Right kidney (tissue), 1 donor: ENCODE data around the gene VSX2.

Experiments
- DNase-seq: peaks from one replicate; pipeline ENCODE4 v3.0.0-alpha.2; 2016

VSX2 gene

DNA sequence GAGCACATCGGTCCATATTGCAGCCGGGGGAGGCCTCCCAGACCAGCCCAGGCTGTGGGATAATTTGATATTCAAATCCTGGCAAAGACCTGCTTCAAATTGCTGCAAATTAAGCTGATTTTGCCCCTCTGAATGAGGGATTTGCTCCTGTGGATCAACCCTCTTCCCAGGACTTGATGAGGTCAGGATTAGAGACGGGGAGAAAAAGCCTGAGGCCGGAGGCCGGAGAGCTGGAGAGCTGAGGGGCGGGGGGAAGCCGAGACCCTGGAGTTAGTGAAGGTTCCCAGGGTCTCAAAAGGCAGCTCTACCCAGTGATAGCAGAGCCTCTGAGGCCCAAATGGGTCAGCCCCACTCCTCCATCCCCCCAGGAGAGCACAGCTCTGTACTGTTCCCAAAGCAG lies 17.5 kb upstream of the VSX2 start:
- no peak for DNase-seq

DNA sequence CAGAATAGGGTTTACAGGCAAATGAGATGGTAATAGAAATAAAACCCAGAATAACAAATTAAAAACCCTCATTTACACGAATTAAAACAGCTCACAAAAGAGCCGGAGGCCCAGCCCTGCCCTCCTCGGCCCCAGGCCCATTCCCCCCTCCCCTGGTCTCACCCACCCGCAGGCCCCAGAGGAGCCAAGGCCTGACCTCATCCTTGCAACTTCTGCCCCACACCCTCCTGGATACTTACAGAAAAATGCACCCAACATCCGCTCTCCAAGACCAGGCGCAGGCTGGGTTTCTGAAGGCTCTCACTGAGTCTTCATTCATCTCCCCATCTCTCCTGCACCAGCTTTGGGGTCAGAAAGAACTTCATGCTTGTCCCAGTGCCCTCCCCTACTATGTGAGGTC lies 16.2 kb upstream of the VSX2 start:
- no peak for DNase-seq

DNA sequence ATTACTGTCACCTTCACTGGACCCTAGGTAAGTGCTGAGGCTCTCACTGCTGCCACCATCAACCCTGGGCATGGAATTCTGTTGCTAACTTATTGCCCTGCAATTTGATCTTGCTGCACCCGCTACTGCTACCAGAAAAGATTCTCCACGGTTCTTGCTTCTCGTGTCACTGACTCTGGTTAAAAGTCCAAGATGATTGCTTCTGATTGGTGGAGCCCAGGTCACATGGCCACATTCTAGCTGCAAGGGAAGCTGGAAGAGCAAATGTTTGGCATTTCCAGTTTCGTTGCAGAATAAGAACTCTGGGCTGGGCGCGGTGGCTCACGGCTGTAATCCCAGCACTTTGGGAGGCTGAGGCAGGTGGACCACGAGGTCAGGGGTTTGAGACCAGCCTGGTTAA lies 7.5 kb upstream of the VSX2 start:
- DNase-seq: no peak

DNA sequence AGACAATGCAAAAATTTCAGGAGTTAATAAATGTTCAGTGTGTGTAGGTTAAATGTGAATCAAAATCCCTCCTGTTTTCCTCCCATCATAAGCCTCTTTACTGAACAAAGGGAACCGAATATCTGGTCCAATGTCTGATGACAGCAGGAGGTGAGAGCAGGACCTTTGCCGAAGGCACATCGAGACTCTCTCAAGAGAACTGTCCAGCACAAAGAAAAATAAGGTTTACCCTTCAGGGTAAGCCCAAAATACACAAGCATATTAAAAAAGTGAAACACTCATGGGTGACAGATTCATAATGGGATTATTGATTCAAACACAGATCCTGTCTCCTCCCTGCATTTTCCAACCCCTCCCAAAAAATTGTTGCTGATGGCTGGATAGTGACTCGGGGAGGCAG lies 4.2 kb upstream of the VSX2 start:
- DNase-seq: no peak

DNA sequence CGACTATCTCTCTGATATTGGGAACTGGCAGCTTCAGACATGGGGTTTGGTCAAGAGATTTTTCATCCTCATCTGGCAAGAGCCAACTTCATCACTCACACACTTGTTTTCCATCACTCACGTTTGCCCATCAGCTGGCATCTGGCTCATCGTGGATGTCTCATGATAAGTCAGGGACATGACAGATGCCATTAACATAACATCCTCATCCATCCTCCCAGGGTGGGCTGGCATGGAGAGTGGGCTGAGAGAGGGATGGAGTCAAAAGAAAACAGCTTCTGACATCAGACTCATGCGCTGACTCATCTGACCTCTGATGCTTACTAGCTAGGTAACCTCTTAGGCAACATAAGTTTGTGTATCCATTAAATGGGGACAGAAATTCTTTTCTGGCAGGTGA lies 1.8 kb upstream of the VSX2 start:
- DNase-seq: no peak

DNA sequence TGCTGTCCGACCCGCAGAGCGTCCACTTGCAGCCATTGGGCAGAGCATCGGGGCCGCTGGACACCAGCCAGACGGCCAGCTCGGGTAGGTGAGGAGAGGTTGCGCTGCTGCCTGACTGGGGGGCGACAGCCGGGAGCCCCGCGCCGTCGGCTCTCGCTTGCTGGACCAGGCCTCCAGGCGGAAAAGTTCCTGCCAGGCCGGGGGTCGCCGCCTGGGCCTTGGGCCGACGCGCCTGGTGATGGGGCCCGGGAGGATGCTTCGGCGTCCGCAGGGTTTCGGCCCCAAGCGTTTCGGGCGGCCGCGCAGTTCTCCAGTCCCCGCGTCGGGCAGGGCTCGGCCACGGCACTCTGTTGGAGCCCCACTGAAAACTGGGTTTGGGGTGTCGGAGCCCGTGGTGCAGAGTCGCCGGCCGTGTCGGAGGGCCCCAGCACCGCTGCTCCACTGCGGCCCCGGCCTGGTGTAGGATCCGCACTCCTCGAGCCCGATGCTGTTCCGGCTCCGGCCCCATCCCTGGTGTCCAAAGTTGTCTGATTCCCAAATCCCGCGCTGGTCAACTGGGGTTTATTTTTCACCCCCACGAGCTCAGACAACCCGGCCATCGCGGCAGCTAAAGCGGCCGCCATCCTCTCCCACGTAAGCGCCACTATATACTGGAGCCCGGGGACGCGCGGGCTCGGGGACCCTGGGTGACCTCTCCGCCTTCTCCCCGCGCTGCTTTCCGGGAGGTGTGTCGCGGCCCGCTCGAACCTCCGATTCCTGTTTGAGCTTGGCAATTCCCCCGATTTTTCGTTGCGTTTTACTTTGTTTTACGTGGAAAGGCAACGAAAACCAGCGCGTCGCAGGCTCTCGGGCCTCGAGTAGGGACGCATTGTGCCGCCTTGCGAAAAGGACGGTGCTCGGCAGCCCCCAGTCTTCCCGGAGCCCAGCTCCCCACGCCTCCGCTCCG lies 872 bp downstream of the VSX2 start:
- DNase-seq: peak; percentile 75

DNA sequence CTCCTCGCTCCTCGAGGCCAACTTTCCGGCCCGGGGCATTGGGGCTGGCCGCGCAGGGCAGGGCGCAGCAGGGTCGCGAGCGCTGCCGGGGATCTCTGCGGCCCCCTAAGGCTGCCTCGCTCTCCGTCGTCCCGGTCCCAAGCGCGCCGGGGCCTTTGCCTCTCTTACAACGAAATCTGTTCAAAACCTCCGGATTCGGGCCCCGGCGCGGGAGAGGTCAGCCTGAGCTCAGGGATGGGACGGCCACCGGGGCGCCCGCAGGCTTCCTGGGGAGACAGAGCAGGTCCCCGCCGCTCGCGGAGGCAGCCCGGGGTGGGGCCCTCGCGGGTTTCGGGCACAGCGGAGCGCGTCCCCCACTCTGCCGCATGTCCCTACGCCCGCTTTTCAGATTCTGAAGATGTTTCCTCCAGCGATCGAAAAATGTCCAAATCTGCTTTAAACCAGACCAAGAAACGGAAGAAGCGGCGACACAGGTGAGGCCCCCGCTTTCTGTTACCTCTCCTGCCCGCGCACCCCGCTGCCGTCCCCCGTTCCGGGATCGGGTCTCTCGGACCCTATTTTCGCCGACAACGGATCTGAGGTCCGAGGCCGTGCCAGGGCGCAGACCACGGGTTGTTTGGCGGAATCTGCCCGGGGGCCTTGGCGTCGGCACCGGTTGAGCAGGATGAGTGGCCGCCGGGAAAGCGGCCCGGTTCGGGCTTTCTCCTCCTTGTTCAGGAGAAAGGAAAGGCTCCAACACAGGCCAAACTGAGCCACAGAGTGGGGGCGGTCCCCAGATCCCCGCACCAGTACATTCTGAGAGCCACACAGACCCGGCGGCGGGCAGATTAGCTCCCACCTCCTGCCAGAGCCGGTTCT lies 1.8 kb downstream of the VSX2 start:
- peak; percentile 86 for DNase-seq

DNA sequence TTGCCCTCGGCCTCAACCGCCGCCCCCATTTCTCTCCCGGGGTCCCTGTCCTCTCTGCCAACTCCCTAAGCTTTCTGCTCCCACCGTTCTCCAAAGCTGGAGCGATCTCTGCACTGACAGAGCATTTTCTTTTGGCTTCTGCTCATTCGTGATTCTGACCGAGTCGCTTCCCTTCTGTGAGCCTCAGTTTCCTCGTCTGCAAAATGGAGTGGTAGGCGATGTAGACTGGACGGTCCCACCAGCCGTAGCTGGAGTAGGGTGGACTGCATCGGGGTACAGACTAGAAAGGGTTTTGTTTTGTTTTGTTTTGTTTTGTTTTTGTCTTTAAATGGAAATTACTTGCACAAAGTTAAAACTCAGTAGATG lies 2.4 kb downstream of the VSX2 start:
- no peak for DNase-seq

DNA sequence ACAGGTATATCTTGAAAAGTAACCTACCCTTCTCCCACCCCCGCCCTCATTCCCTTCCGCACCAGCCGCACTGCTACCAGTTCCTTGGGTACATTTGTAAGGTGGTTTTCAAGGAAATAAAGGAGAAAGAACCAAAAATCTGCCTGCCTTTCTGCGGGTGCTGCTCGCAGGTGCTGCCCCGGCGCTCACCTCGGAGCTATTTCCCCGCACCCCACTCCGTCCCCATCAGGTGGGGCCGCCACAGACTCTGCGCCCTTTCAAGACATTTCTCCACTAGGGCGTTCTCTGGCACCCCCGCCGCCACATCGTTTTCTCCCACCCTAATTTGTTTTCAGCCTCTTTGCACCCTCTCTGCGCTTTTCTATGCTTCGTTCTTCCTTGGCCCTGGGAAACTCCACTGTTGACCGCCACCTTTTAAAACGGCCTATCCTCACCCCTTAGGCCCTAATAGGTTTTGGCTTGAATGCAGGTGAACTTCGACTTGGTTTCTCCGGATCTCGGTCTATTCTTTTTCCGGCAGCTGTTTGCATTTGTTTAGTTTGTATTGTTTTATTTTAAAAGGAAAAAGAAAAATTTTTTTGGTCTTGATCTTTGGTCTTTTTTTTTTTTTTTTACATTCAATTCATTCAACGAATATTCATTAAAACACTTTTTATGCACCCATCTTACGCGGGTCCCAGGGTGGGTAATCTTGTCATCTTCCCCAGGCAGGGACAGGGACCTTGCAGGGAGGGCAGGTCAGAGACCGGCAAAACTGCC lies 3.0 kb downstream of the VSX2 start:
- DNase-seq: peak; percentile 73

DNA sequence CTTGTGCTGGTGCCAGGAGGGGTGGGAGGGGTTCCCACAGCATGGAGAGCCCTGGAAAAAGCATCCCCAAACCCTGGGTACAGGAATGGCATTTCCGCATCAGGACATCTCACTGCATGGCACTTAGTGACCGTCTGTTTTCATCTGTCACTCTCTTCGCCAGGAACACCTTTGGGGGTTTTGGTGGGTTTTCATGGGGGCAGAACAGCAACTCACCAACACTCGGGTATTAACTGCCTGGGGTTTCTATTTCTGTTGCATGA lies 3.5 kb downstream of the VSX2 start:
- DNase-seq: peak; percentile 44

DNA sequence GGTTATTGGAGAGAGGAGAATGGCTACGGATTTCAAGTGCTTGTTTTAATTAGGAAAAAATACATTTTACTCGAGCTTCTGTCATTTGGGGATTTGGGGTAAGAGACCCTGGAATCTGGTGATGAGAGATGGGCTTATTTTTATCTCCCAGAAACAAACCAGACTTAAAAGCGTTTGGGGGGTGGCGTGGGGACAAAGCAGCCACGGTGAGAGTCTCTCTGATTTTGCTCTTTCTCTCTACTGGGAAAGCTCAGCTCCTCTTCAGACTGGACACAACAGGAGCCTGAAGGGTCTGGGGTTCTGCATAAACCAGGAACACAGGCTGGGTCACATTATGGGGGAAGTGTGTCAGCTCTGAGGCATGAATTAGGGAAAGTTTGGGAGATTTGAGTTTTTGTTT lies 3.8 kb downstream of the VSX2 start:
- DNase-seq: no peak

DNA sequence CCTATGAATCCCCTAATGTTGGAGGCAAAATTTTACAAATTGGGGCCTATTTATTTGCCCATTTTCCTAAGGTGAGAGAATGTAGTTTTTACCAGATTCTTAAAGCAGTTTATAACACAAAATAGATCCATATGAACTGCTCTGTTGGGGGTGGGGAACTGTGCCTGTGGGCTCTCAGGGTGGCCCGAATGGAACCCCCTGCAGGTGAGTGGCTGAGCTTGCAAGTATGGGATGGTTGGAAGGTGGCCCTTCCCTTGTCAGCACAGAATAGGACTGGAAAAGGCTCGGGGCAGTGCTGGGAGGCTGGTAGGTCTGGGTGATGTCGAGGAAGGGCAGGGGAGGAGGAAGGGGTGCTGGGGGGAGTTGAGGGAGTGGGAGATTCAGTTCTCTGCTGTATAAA lies 4.9 kb downstream of the VSX2 start:
- no peak for DNase-seq

DNA sequence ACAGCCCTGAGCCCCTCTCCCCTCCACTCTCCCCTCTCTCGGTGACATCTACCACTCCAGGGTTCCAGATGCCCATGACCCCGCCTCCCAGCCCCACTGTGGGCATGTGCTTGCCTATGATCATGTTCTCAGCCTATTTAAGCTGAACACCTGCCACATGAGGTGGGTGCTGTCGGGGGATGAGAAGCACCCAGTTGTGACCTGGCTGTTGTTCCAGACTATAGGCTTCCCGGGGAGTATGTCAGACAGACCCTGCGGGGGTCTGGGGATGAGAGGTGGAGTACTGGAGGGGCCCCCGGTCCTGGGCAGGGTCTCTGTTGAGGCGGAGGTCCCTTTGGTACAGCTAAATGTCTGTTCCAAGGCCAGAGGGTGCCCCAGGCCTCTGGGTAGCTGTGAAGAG lies 6.0 kb downstream of the VSX2 start:
- no peak for DNase-seq

DNA sequence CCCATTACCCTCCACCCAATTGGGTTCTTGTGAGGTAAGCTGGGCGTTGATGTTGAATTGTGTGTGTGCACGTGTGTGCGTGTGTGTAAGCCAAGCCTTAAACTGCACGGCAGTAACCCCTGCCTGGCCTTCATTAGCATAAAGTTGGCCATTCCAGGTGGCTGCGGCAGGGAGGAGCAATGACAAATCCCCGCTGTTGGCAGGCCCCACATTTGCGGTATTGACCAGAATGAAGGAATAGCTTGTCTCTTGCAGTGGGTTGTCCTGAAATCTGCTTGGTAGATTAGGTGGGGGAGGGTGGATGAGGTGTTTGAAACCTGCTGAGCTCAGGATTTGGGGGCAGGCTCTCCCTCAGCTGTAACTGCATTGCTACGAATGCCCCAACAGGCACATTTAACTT lies 7.3 kb downstream of the VSX2 start:
- DNase-seq: no peak

DNA sequence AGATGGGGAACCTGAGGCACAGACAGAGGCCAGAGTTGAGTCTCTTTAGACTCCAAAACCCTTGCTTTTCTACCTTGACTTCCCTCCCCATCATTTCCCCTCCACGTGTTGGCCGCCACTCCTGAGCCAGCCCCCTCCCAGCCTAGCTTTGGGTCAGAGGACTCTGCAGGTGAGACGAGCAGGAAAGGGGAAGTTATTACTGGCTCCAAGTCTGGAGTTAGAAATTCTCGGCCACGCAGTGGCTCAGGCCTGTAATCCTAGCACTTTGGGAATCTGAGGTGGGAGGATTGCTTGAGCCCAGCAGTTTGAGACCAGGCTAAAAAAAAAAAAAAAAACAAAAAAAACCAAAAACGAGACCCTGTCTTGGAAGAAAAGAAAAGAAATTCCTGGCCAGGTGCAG lies 8.8 kb downstream of the VSX2 start:
- no peak for DNase-seq

DNA sequence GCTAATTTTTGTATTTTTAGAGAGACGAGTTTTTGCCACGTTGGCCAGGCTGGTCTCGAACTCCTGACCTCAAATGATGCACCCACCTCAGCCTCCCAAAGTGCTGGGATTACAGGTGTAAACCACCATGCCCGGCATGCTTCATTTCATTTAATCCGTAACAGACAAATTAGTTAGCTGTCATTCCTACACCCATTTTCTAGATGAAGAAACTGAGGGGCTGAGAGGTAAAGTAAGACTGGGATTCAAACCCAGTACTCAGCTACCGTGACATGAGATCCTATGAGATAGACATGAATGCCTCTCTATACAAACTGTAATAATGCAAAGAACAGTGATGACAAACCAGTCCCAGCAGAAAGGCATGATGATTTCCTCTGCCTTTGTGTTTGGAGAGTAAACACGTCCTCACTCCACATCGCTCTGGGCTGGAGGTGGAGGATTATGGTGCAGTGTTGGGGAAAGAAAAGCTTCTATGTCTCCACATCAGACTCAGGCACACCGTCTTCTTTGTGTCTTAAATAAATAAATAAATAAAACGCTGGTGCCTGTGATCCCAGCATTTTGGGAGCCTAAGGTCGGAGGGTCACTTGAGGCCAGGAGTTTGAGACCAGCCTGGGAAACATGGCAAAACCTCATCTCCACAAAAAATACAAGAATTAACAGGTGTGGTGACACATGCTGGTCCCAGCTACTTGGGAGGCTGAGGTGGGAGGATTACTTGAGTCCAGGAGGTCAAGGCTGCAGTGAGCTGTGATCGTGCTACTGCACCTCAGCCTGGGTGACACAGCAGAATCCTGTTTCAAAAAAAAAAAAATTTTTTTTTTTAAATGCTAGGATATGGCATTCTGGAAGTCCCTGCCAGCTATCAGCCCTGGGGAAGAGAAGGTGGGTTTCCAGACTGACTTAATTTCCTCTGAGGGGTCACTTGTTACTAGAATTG lies 10.5 kb downstream of the VSX2 start:
- no peak for DNase-seq

DNA sequence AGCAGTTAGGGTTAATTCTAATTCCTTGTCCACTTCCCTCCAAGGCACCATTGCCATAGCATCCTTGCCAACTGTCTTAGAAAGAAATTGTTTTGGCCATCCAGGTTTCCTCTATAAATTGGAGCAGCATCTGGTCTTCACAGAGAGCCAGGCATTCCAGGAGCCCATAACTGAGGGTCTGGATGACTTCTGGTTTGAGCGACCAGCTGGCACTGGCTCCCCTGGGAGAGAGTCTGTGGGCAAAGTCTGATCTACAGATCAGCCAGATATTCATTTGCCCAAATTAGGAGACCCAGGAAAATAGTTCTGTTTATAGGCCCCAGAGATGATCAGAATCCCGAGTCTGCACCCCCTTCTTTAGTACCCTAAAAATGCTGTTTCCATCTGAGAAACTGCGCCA lies 16.0 kb downstream of the VSX2 start:
- no peak for DNase-seq

DNA sequence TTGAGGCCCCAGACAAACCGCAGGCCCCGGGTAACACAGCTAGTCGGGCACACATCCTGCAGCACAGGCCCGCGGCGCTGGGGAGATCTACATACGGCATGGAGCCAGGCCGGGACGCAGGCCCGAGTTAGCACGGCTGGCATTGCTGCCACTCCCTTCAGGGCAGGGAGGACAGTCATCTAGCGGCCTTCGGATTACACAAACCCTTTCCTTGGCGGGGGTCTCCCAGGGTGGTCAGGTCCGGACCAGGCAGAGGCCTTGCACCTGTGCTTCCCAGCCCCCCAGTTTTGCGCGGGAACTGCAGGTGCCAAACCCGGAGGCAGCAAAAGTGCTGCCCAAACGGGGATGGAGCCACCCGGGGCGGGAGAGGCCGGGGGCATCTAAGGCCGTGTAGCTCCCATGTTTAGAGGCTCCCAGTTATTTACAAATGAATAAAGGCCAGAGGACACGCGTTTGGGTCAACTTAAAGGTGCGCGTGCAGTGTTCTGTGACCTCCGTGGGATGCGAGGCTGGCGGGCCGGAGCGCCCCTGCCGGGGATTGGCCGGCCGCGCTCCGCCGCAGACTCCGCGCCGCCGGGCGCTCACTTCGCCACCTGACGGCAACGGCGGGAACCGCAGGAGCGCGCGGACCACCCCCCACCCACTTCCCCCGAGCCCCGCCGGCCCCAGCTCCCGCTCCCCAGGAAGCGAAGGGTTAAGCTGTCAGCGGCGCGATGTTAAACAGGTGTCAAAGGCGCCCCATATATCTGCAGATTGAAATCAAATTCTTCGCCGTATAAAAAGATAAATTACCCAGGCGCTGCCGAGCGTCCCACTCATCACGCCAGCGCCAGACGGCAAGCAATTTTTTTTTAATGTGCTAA lies 18.1 kb downstream of the VSX2 start:
- DNase-seq: peak; percentile 78

DNA sequence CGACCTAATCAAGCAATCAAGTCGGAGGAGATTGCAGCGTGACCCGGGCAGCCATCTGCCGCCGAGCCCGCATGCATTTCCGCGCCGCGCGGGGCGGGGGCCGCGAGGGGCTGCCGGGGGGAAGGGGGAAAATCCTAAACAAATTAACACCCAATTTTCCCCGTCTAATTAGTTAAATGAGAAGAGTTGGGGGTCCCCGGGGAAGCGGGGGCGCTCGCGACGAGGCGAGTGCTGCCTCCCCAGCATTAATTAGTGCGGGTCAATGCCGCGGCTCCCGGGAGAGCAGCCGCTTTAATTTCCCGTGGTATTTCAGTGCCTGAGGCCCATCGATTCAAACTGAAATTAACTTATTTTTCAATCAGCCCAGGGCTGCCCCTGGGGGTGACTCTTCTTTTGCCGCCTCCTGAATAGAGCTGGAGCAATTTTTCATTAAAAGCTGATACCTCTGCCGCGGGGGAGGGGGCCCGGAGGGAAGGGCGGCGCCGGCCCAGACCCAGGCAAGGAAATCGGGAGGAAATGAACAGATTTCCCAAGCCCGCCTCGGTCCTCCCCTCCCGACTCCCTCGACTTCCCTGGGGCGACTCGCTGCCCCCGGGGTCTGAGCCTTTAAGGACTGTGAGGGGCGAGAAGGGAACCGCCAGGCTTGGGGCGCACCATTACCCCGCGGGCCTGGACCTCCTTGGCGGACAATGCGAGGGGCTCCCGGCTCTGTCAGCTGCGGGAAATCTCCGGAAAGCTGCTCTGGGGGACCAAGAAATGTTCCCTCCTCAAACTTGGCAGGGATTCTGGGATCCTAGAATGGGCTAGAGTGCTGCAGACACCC lies 18.9 kb downstream of the VSX2 start:
- peak; percentile 55 for DNase-seq

DNA sequence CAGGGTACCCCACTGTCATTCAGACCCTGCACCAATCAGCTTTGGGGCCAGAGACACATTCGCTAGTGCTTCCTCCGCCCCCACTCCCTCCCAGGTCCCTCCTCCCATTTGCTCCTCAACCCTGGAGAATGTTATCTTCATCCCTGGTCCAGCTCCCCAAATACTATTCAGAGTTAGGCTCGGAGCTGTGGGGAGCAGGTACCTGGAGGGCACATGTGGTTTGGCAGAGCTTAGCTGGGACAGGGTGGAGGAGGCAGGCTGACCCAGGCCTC lies 19.5 kb downstream of the VSX2 start:
- DNase-seq: no peak
